GM21515 (cell line): ENCODE results near the gene ZDHHC20.

Experiments
- ATAC-seq: cut with Tn5 transposase; IDR thresholded peaks from one replicate; pipeline ENCODE4 v1.9.1; 2021; ENCODE audit not compliant: unreplicated experiment

Gene ZDHHC20

GRCh38 chr13:21458813-21459701, at the start of gene ZDHHC20:
Gene ZDHHC20, minus strand, starts transcription at chr13:21459303. Its CDS starts 132 bp downstream, at chr13:21459171.
- ATAC-seq = peak; percentile 80

DNA sequence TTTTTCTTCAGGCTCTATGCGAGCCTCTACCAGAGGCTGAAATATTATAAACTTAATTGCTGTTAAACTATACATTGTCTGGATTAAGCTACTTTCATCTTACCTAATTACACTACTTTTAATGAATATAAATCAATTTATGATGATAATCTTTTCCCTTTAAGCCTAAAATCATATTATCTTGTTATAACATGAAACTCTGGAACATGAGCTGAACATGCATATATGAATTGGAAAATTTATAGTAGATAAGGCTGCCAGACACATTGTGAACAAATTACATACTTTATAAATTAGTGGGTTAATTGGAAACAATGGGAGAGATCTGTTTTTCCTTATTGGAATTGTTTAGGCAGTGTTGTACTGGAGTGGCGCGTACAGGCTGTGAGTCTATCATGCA, 45.3 kb upstream of the ZDHHC20 start:
- ATAC-seq = no peak

- ATAC-seq = no peak
Observed at GRCh38 chr13:21501686-21502085, 42.6 kb upstream of the ZDHHC20 start.

GRCh38 chr13:21486322-21486721, 27.2 kb upstream of the ZDHHC20 start:
- ATAC-seq = no peak

- ATAC-seq = no peak
Observed at GRCh38 chr13:21483748-21484147, 24.6 kb upstream of the ZDHHC20 start.

- no peak for ATAC-seq
Observed at GRCh38 chr13:21481359-21481758, 22.3 kb upstream of the ZDHHC20 start.

DNA sequence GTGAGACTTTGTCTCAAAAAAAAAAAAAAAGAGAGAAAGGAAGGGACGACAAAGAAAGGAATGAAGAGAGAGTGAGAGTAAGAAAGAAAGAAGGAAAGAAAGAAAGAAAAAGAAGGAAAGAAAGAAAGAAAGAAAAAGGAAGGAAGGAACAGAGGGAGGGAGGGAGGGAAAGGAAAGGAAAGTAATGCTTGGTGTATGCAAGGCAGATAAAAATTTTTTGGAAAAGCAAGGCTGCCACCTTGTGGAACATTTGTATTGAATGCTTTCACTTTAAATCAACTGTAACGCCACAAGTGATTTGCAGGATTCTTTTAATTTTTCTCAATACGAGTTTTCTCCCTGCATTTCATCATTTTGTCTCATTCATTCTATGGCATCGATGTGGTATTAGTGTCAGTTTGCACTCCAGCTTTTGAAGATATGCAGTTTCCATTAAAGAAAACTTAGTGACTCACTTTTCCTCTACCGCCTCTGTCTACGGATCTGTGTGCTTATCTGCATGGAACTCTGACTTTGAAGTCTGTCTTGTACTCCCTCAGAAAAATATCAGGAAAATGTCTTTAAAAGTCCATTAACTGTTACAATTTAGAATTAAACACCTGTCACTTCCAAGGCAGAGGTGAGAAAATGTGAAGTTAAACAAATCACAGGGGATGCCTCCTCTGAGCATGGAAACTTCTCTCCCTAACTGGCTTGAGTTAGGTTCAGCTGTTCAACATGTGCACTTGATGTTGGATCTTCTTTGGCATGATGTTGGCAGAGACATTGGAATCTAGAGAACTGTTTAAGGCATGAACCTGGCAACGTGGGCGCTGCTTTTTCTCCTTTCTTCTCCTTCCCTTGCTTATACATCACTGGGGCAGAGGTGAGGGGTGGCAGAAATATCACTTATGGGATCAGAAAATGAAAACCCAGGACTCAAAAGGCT, 20.0 kb upstream of the ZDHHC20 start:
- no peak for ATAC-seq

DNA sequence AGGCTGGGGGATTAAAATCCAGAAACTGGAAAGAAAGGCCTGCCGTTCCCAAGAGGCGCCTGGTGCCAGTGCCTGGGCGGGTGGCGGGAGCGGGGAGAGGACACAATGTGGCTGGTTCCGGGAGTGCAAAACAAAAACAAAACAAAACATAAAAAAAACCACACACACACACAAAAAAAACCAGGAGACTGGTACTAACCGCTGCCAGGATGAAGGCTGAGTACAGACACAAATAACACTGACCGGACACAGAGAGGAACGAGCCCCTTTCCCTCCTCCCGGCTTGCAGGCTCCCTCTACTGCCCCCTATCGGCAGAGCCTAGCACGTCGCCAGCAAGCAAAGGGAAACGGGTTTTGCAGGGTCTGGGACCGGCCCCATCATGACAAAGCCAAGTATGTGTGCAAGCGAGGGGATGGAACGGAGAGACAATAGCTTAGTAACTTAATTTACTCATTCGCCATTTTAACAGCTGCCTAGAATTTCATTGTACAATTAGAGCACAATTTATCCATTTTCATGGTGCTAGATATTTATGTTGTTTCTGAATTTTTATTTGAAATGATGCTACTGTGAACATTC, 17.9 kb upstream of the ZDHHC20 start:
- peak; percentile 86 for ATAC-seq

- no peak for ATAC-seq
Observed at GRCh38 chr13:21475115-21475514, 16.0 kb upstream of the ZDHHC20 start.

- no peak for ATAC-seq
Observed at GRCh38 chr13:21470785-21471184, 11.7 kb upstream of the ZDHHC20 start.

- ATAC-seq = no peak
Observed at GRCh38 chr13:21466527-21466926, 7.4 kb upstream of the ZDHHC20 start.

DNA sequence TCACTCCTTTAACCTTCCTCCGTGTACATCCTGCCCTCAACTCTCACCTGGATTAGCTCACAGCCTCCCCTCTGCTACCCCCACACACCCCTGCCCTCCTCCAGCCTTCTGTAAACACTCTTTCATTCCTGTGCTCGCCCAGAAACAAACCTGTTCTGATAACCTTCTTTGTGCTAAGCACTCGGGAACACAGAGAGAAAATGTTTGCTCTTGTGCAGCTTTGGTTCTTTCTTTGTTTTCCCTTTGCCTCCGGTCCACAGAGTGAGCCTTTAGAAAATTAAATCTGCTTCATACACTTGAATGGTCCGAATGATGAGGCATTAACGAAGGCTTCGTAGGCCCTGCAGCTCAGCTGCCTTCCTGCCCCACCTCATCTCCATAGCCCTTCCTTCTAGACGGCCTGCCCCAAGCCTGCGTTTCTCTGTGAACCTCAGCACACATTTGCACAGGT, 6.6 kb upstream of the ZDHHC20 start:
- no peak for ATAC-seq

DNA sequence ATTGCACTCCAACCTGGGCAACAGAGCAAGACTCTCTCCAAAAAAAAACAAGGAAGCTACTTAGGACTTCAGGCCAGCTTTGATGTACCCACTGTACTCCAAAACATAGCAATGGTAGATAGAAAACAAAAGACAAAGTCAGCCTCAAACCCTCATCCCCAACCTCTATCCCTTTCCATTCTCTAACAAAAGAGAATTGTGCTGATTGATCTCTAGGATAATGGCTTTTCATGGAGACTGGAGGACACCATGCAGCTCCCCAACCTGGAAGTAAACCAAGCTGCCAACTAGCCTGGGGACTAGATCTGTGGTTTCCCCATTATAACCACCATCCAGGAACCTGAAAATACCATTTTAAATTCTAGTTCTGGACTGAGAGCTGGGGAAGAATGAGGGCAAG, 4.3 kb upstream of the ZDHHC20 start:
- ATAC-seq = no peak

- ATAC-seq = no peak
Observed at GRCh38 chr13:21461131-21461530, 2.0 kb upstream of the ZDHHC20 start.

DNA sequence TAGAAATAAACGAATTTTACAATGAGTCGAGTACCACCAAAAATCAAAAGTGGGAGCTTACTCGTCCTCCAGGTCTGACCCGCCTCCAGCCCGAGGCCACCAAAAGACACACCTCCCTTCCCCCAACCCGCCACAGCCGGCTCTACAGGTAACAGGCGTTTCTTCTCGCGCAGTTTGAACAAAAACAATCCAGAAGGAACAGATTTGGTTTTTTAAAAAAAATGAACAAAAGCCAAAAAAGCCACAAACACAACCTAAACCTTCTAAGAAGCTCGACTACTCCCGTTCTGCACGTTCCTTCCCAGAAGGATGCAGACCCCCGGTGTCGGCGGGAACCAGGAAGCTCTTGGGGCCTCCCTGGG, 671 bp downstream of the ZDHHC20 start:
- peak; percentile 45 for ATAC-seq

- no peak for ATAC-seq
Observed at GRCh38 chr13:21453387-21454081, 5.6 kb downstream of the ZDHHC20 start.

DNA sequence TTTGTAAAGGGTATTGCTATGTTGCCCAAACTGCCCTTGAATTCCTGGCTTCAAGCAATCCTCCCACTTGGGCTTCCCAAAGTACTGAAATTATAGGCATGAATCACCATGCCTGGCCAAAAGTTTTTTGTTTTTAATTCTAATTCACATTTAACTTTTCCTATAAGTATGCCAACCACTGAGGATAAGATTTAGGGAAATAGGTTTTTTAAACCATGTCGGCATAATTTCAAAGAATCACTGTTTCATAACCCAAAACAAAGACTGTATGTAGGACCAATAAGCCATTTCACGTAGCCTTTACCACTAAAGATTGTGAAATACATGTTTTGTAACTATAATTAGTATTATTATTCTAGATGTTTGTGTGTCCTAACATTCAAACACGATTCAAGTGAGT, 8.2 kb downstream of the ZDHHC20 start:
- no peak for ATAC-seq

GRCh38 chr13:21446656-21447055, 12.4 kb downstream of the ZDHHC20 start:
- ATAC-seq = no peak

DNA sequence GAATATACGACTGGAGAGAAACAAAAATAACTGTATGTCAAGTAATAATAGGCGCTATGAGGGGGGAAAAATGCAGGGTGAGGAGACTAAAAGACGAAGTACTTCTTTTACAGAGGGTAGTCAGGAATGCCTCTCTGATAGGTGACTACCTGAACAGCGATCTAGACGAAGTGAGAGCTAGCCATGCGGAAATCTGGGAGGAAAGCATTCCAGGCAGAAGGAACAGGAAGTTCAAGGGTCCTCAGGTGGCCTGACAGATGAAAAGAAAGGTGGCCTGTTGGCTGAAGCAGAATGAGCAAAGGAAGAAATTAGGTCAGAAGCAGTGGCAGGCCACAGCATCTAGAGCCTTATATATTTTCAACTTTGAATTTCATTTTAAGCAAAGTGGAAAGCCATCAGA, 13.3 kb downstream of the ZDHHC20 start:
- ATAC-seq = no peak

DNA sequence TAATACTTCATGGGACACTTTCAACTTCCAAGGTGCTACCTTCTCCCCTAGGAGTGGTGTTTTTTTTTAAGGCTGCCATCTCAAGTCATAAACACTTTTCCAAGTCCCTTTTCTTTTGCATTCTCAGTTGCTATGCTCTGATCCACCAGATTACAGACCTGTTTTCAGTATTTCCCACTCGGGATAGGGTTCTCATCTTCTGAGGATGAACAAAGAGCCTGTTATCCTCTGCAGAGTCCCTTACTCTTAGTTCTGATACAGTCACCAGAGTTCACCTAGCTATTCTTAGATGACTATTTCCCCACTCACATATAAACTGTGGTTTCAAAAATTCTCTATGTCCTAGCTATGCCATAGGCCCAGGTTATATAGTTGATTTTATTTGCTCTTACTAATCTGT, 15.9 kb downstream of the ZDHHC20 start:
- ATAC-seq = no peak

DNA sequence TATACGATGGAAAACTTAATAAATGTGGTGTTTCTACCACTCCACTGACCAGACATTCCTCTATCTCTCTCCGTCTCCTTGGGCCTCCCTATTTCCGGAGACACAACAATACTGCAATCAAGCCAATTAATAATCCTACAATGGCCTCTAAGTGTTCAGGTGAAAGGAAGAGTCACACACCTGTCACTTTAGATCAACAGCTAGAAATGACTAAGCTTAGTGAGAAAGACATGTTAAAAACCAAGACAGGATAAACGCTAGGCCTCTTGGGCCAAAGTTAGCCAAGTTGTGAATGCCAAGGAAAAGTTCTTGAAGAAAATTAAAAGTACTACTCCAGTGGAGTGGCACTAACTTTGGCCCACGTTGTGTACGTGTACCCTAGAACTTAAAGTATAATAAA, 22.5 kb downstream of the ZDHHC20 start:
- no peak for ATAC-seq
